Effector CD8-positive, alpha-beta T cell (primary cell): ENCODE measurements around the gene ARID3A.
A peak's percentile ranks its signal among the peaks of the same experiment; 100 is the strongest.

Experiments used
- DNase-seq: peaks from one replicate; lab custom pipeline; 2025; lab: John Stamatoyannopoulos, UW

The ARID3A gene

GRCh38 chr19:990119-990571 lies 64.3 kb downstream of the ARID3A start:
- DNase-seq: no peak

- no peak for DNase-seq
These were observed 64.9 kb downstream of the ARID3A start for GRCh38 chr19:990746-991145.

- DNase-seq: peak; percentile 70
These were observed 65.5 kb downstream of the ARID3A start for GRCh38 chr19:991174-991931.

GRCh38 chr19:991932-992669 lies 66.3 kb downstream of the ARID3A start:
- DNase-seq: no peak

GRCh38 chr19:992670-993055 lies 66.8 kb downstream of the ARID3A start:
- no peak for DNase-seq

GRCh38 chr19:993361-993830 lies 67.6 kb downstream of the ARID3A start:
- no peak for DNase-seq

- DNase-seq: no peak
These were observed 68.1 kb downstream of the ARID3A start for GRCh38 chr19:993831-994393.

- no peak for DNase-seq
These were observed 68.7 kb downstream of the ARID3A start for GRCh38 chr19:994516-994915.

GRCh38 chr19:995051-995827 lies 69.4 kb downstream of the ARID3A start:
- no peak for DNase-seq

GRCh38 chr19:996051-996838 lies 70.4 kb downstream of the ARID3A start:
- peak; percentile 72 for DNase-seq

GRCh38 chr19:998064-998463 lies 72.2 kb downstream of the ARID3A start:
- no peak for DNase-seq

- no peak for DNase-seq
These were observed 73.5 kb downstream of the ARID3A start for GRCh38 chr19:999379-999719.

GRCh38 chr19:1000095-1000494 lies 74.3 kb downstream of the ARID3A start, which contains the start of gene GRIN3B:
Gene GRIN3B, plus strand, starts transcription at chr19:1000419. Its CDS starts 19 bp downstream, at chr19:1000438.
- DNase-seq: peak; percentile 38

- no peak for DNase-seq
These were observed 75.0 kb downstream of the ARID3A start for GRCh38 chr19:1000591-1001537.

GRCh38 chr19:1001538-1002166 lies 75.8 kb downstream of the ARID3A start:
- DNase-seq: peak; percentile 61

GRCh38 chr19:1002600-1002999 lies 76.8 kb downstream of the ARID3A start:
- DNase-seq: no peak

- no peak for DNase-seq
These were observed 77.4 kb downstream of the ARID3A start for GRCh38 chr19:1003283-1003682.

GRCh38 chr19:1004204-1004802 lies 78.5 kb downstream of the ARID3A start:
- no peak for DNase-seq
